Cardiac muscle cell (in vitro differentiated cells and primary cell): ENCODE results near the gene ACTN1. TPM values are rescaled to one million over a fixed set of nuclear protein-coding genes. Genes with fewer than 3 reads are reported as not detected.
A peak's percentile ranks its signal among the peaks of the same experiment; 100 is the strongest.

ENCODE experiments used
- DNase-seq, 2 donors: peaks; one replicate each; pipeline versions ENCODE4 v3.0.0 to v3.0.0-alpha.2; 2010 to 2017; ENCODE audit warnings: low read depth in 1 of 2, low spot score in 1 of 2
- H3K27ac ChIP-seq: fragments of 200-600 bp; sonication (generic); 2 replicates; pipeline ENCODE4 v1.5.1; 2016
- H3K27me3 ChIP-seq: fragments of 200-600 bp; sonication (generic); 2 replicates; pipeline ENCODE4 v1.6.0; 2016; ENCODE audit warnings: control low read depth
- H3K36me3 ChIP-seq: fragments of 200-600 bp; sonication (generic); 2 replicates; pipeline ENCODE4 v1.5.1; 2016; ENCODE audit warnings: control low read depth
- H3K4me1 ChIP-seq: fragments of 200-600 bp; sonication (generic); 2 replicates; pipeline ENCODE4 v1.8.1; 2017; ENCODE audit warnings: low read depth, mild to moderate bottlenecking, mixed run types
- H3K4me3 ChIP-seq: fragments of 200-600 bp; sonication (generic); 2 replicates; pipeline ENCODE4 v1.5.1; 2016; ENCODE audit warnings: mild to moderate bottlenecking
- H3K9me3 ChIP-seq: fragments of 200-600 bp; sonication (generic); 2 replicates; pipeline ENCODE4 v1.5.1; 2017; ENCODE audit warnings: low read depth, mild to moderate bottlenecking, control low read depth
- CTCF ChIP-seq: IDR thresholded peaks from 2 replicates; pipeline ENCODE4 v1.5.1; 2012; ENCODE audit warnings: low read depth, mild to moderate bottlenecking, low read length
- polyA plus RNA-seq: library from polyadenylated mRNA; unstranded; fragments of >200 nt; fragmentation: Nextera tagmentation; extraction: Ambion mirVana; gene quantifications from 2 replicates; pipeline ENCODE4 v1.2.1, GENCODE V29; 2016
- total RNA-seq: library from RNA; depleted of rRNA; stranded (reverse); fragments of >200 nt; gene quantifications from 2 replicates; pipeline ENCODE4 v1.2.3, GENCODE V29; 2016

The ACTN1 gene
- total and polyA plus RNA-seq, 2 experiments from 2014 or later = 167 to 202 TPM

- peaks cover 74% of the 10 kb centered on the region for H3K4me1 ChIP-seq
- peak overlapping the region; percentile 69 for H3K27ac ChIP-seq
- DNase-seq = peak; percentile 66 to 98
- H3K4me3 ChIP-seq = no peak overlapping the region
- no peaks in the 10 kb centered on the region for H3K36me3 ChIP-seq
- H3K9me3 ChIP-seq = no peaks in the 10 kb centered on the region
- TF ChIP-seq CTCF = no peak
- no peaks in the 10 kb centered on the region for H3K27me3 ChIP-seq
Observed at GRCh38 chr14:68939893-68940613, 39.0 kb downstream of the ACTN1 start.

GRCh38 chr14:68939181-68939892 lies 39.8 kb downstream of the ACTN1 start:
- Histone ChIP-seq H3K4me3 (no peak overlapping the region), H3K4me1 (peaks cover 74% of the 10 kb centered on the region), H3K27ac (peak overlapping the region; percentile 69)

GRCh38 chr14:68938271-68939150 lies 40.6 kb downstream of the ACTN1 start:
- Histone ChIP-seq H3K4me3 (no peak overlapping the region), H3K9me3 (no peaks in the 10 kb centered on the region), H3K27ac (peak overlapping the region; percentile 69), H3K36me3 (no peaks in the 10 kb centered on the region), H3K27me3 (no peaks in the 10 kb centered on the region), H3K4me1 (peaks cover 70% of the 10 kb centered on the region)
- peak in 1 of 2 donors; percentile 51 for DNase-seq
- TF ChIP-seq CTCF = no peak

More at GRCh38 chr14:68939181-68939892, 39.8 kb downstream of the ACTN1 start:
- Histone ChIP-seq H3K27me3 (no peaks in the 10 kb centered on the region), H3K36me3 (no peaks in the 10 kb centered on the region), H3K9me3 (no peaks in the 10 kb centered on the region)
- TF ChIP-seq CTCF = no peak
- DNase-seq = no peak

GRCh38 chr14:68937471-68938270 lies 41.4 kb downstream of the ACTN1 start:
- peaks cover 64% of the 10 kb centered on the region for H3K4me1 ChIP-seq
- H3K36me3 ChIP-seq = no peaks in the 10 kb centered on the region
- no peaks in the 10 kb centered on the region for H3K27me3 ChIP-seq
- peak in 1 of 2 donors; percentile 61 for DNase-seq
- TF ChIP-seq CTCF = peak; percentile 38
- no peaks in the 10 kb centered on the region for H3K9me3 ChIP-seq
- H3K27ac ChIP-seq = peak overlapping the region; percentile 69
- H3K4me3 ChIP-seq = no peak overlapping the region

GRCh38 chr14:68936980-68937379 lies 42.1 kb downstream of the ACTN1 start:
- Histone ChIP-seq H3K9me3 (no peaks in the 10 kb centered on the region), H3K4me3 (no peak overlapping the region), H3K27me3 (no peaks in the 10 kb centered on the region), H3K27ac (peak overlapping the region; percentile 6), H3K4me1 (peaks cover 62% of the 10 kb centered on the region), H3K36me3 (no peaks in the 10 kb centered on the region)
- no peak for TF ChIP-seq CTCF
- no peak for DNase-seq
